Body of pancreas (tissue), 4 donors: ENCODE data around the gene GTF2IRD1.

Experiments used
- POLR2A ChIP-seq, 3 donors: fragments of 450-650 bp; IDR thresholded peaks; one replicate each; pipeline ENCODE4 v1.6.1; 2016; ENCODE audit warnings: antibody characterized with exemption in 3 of 3, mild to moderate bottlenecking in 2 of 3
- TF ChIP-seq, protein P1 (sequence below), 7 experiments: fragments of 450-650 bp in 4 of 7; fragments of 200-600 bp in 3 of 7; sonication (generic) in 3 of 7; IDR thresholded peaks; one replicate each; pipeline ENCODE4 v1.5.1; 2016 to 2019; ENCODE audit warnings: antibody characterized with exemption in 7 of 7

DNA sequence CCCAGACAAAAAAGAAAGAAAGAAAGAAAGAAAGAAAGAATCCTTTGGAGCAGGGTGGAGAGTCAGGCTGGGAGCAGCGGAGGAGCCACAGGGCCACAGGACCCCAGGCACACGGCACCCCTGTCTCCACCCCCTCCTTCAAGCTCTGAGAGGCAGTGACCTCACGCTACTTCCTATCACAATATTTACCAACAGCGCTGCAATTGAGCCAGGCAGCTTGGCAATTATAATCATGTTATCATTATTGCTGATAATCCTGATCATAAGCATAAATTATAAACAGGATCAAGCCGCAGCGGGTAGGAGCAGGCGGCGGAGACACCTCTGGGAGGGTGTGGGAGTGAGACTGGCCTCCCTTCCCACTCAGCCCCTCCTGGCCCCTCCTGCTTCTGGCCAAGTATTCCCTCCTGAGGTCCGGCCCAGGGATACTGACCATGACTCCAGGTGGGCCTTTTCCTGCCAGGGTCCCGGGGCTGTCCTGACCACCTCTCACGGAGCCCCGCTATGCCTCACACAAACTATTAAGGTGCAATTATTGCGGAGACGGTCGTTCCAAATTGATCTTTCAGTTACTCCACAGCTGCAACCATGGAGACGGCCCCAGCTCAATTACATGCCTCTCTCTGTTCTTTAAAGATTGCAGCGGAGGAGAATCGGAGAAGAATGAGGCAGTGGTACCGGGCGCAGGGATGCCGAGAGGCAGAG, 10.0 kb upstream of the GTF2IRD1 start:
- TF ChIP-seq, protein P1, sequence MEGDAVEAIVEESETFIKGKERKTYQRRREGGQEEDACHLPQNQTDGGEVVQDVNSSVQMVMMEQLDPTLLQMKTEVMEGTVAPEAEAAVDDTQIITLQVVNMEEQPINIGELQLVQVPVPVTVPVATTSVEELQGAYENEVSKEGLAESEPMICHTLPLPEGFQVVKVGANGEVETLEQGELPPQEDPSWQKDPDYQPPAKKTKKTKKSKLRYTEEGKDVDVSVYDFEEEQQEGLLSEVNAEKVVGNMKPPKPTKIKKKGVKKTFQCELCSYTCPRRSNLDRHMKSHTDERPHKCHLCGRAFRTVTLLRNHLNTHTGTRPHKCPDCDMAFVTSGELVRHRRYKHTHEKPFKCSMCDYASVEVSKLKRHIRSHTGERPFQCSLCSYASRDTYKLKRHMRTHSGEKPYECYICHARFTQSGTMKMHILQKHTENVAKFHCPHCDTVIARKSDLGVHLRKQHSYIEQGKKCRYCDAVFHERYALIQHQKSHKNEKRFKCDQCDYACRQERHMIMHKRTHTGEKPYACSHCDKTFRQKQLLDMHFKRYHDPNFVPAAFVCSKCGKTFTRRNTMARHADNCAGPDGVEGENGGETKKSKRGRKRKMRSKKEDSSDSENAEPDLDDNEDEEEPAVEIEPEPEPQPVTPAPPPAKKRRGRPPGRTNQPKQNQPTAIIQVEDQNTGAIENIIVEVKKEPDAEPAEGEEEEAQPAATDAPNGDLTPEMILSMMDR (IDR thresholded peaks at IDR 0.05): no peak
- no peak for TF ChIP-seq POLR2A (IDR thresholded peaks at IDR 0.05)
